Chondrocyte (in vitro differentiated cells): ENCODE results near the gene FNDC8. TPM values are rescaled to one million over a fixed set of nuclear protein-coding genes. Genes with fewer than 3 reads are reported as not detected.
"Not testable (repeated sequence)": the region's sequence is repeated elsewhere in the genome, so short reads cannot be mapped to it uniquely, and the experiment has no call there.

Source experiments
- DNase-seq: peaks from one replicate; pipeline ENCODE4 v3.0.0; 2021; ENCODE audit warnings: mixed read lengths, low spot score
- H3K27ac Mint-ChIP-seq: one replicate; pipeline ENCODE4 v1.8.0; 2021; ENCODE audit warnings: mild to moderate bottlenecking, moderate library complexity, mixed read lengths; ENCODE audit not compliant: unreplicated experiment
- H3K27me3 Mint-ChIP-seq: 2 replicates; pipeline ENCODE4 v1.8.0; 2021; ENCODE audit warnings: low read depth, mixed read lengths
- H3K36me3 Mint-ChIP-seq: 2 replicates; pipeline ENCODE4 v1.8.0; 2021; ENCODE audit warnings: low read depth, mixed read lengths
- H3K4me1 Mint-ChIP-seq: 2 replicates; pipeline ENCODE4 v1.8.0; 2021; ENCODE audit warnings: low read depth, mild to moderate bottlenecking, mixed read lengths
- H3K4me3 Mint-ChIP-seq: one replicate; pipeline ENCODE4 v1.8.0; 2021; ENCODE audit warnings: mild to moderate bottlenecking, moderate library complexity, mixed read lengths; ENCODE audit not compliant: unreplicated experiment
- H3K9me3 Mint-ChIP-seq: 2 replicates; pipeline ENCODE4 v1.8.0; 2021; ENCODE audit warnings: low read depth, mixed read lengths
- total RNA-seq: library from RNA; stranded (reverse); gene quantifications from 3 replicates; pipeline ENCODE4 v1.2.1, GENCODE V29; 2021
- TF ChIP-seq, protein P1 (sequence below): fragments of 200-600 bp; sonication (generic); IDR thresholded peaks from 2 replicates; pipeline ENCODE4 v1.5.0; 2021; ENCODE audit warnings: antibody characterized with exemption, mild to moderate bottlenecking, moderate library complexity

FNDC8 gene
- total RNA-seq, 1 donor from 2014 or later: not detected

- Mint-ChIP-seq H3K4me1 (no peaks in the 10 kb centered on the region), H3K36me3 (peaks cover 22% of the 10 kb centered on the region), H3K9me3 (no peaks in the 10 kb centered on the region), H3K27me3 (no peaks in the 10 kb centered on the region), H3K27ac (no peak overlapping the region), H3K4me3 (no peak overlapping the region)
- no peak for DNase-seq
- TF ChIP-seq, protein P1, sequence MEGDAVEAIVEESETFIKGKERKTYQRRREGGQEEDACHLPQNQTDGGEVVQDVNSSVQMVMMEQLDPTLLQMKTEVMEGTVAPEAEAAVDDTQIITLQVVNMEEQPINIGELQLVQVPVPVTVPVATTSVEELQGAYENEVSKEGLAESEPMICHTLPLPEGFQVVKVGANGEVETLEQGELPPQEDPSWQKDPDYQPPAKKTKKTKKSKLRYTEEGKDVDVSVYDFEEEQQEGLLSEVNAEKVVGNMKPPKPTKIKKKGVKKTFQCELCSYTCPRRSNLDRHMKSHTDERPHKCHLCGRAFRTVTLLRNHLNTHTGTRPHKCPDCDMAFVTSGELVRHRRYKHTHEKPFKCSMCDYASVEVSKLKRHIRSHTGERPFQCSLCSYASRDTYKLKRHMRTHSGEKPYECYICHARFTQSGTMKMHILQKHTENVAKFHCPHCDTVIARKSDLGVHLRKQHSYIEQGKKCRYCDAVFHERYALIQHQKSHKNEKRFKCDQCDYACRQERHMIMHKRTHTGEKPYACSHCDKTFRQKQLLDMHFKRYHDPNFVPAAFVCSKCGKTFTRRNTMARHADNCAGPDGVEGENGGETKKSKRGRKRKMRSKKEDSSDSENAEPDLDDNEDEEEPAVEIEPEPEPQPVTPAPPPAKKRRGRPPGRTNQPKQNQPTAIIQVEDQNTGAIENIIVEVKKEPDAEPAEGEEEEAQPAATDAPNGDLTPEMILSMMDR: no peak
Observed at GRCh38 chr17:35104844-35105450, 16.5 kb upstream of the FNDC8 start.

DNA sequence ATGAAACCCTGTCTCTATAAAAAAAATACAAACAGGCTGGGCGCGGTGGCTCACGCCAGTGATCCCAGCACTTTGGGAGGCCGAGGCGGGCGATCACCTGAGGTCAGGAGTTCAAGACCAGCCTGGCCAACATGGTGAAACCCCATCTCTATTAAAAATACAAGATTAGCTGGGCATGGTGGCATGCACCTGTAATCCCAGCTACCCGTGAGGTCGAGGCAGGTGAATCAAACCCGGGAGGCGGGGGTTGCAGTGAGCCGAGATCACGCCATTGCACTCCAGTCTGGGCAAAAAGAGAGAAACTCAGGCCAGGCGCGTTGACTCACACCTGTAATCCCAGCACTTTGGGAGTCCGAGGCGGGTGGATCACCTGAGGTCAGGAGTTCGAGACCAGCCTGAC is 10.6 kb upstream of the FNDC8 start:
- not testable (repeated sequence) for H3K27me3 Mint-ChIP-seq, H3K4me3 Mint-ChIP-seq, H3K27ac Mint-ChIP-seq, H3K9me3 Mint-ChIP-seq, H3K36me3 Mint-ChIP-seq, H3K4me1 Mint-ChIP-seq
- DNase-seq: peak; percentile 39

DNA sequence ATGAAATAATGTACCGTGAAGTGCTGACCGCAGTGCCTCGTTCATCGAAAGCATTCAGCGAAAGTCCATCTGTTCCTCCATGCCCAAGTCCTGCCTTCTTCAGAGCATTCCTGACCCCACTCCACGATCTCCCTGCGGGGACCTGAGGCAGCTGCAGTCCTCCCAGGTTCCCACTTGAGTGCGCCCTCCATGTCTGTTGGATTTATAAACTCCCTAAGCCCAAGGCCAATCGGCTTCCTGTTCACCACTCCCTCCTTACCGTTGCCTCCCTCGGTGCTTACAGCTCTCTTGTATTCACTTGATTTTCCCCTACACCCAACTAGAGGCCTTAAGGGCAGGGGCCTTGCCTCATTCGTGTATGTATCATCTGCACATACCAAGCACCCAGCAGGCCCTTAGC is 4.6 kb upstream of the FNDC8 start:
- peaks cover 32% of the 10 kb centered on the region for H3K4me1 Mint-ChIP-seq
- H3K9me3 Mint-ChIP-seq: no peaks in the 10 kb centered on the region
- TF ChIP-seq, protein P1: no peak
- H3K36me3 Mint-ChIP-seq: peaks cover 2% of the 10 kb centered on the region
- no peak for DNase-seq
- no peaks in the 10 kb centered on the region for H3K27me3 Mint-ChIP-seq
- peak overlapping the region; percentile 33 for H3K27ac Mint-ChIP-seq
- no peak overlapping the region for H3K4me3 Mint-ChIP-seq

DNA sequence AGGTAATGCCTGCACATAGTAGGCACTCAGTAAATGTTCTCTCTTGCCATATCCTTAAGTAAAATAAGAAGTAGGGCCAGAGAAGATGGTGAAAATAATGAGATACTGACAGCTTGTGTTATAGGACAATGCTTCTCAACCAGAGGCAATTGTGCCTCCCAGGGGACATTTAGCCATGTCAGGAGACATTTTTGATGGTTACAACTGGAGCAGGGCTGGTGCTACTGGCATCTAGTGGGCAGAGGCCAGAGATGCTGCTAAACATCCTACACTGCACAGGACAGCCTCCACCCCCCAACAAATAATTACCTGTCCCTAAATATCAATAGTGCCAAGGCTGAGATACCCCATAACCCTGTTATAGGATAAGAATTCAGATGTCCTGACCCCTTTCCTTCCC is 3.4 kb upstream of the FNDC8 start:
- H3K27ac Mint-ChIP-seq: no peak overlapping the region

DNA sequence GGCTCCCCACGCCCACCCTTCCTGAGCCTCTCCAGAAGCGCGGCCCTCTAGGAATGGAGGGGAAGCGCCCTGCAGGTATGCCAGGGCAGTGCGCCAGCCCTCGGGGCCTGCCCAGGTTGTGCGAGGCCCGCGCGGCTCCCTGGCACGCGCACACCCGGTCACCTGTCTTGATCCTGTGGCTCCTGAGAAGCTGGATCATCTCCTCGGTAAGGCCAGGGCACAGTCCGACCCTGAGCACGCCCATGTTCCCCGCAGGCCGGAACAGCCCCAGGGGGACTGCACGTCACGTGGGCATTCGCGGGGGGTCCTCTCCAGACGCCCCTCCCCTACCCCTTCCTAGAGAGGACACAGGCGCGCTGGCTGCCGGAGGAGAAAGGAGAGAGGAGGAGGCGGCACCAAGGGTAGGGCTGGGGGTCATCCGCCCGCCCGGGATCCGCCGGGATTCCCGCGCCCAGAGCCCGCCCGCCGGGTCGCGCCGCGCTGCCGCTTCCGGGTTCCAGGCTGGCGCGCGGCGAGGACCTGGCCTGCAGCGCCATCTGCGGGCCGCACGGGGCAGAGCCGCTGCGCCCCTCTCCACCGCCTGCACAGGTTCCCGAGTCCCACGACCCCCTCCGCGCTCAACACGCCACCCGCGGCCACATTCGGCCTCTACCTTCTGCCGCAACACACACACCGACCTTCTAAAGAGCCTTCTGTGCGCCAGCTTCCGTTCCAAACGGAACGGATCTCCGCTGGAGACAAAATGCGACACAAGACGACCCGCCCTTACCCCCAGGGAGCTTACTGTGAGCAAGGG is 1.8 kb upstream of the FNDC8 start, which contains the start of gene RAD51D:
TSS of gene RAD51D (minus strand) at position 491 of the 796 bp plus-strand sequence. CDS start at position 244, 247 bp downstream.
- no peak for DNase-seq
- TF ChIP-seq, protein P1: peak; percentile 98
- peaks cover 2% of the 10 kb centered on the region for H3K36me3 Mint-ChIP-seq
- H3K27me3 Mint-ChIP-seq: no peaks in the 10 kb centered on the region
- H3K4me1 Mint-ChIP-seq: peaks cover 32% of the 10 kb centered on the region
- no peaks in the 10 kb centered on the region for H3K9me3 Mint-ChIP-seq
- peak within 1 kb of the TSS; percentile 84 for H3K27ac Mint-ChIP-seq
- peak within 1 kb of the TSS; percentile 81 for H3K4me3 Mint-ChIP-seq

More for the DNA sequence above, 3.4 kb upstream of the FNDC8 start:
- H3K27me3 Mint-ChIP-seq: no peaks in the 10 kb centered on the region
- no peak for DNase-seq
- TF ChIP-seq, protein P1: peak; percentile 61
- no peaks in the 10 kb centered on the region for H3K9me3 Mint-ChIP-seq
- peak overlapping the region; percentile 22 for H3K4me3 Mint-ChIP-seq
- peaks cover 32% of the 10 kb centered on the region for H3K4me1 Mint-ChIP-seq
- H3K36me3 Mint-ChIP-seq: peaks cover 2% of the 10 kb centered on the region
